Measurements from ENCODE around the gene MRPS34.

- TF ChIP-seq TCF7L2 (IDR thresholded peaks at IDR 0.05; ENCODE audit: borderline replicate concordance, low read depth, low read length) (no peak), ZNF561 (tag by site-specific recombination; IDR thresholded peaks at IDR 0.05; ENCODE audit: borderline replicate concordance) (no peak), WT1 (tag by site-specific recombination; IDR thresholded peaks at IDR 0.05) (no peak), PRDM4 (tag by site-specific recombination; IDR thresholded peaks at IDR 0.05) (no peak), CTCF (tag by site-specific recombination; IDR thresholded peaks at IDR 0.05) (no peak), ZNF398 (tag by site-specific recombination; IDR thresholded peaks at IDR 0.05) (no peak), ZNF610 (tag by site-specific recombination; IDR thresholded peaks at IDR 0.05; ENCODE audit: borderline replicate concordance) (no peak), ZNF174 (tag by site-specific recombination; IDR thresholded peaks at IDR 0.05) (no peak), ZBTB26 (tag by site-specific recombination; optimal IDR thresholded peaks at IDR 0.05) (no peak), PATZ1 (tag by site-specific recombination; IDR thresholded peaks at IDR 0.05) (no peak), ZNF114 (tag by site-specific recombination; IDR thresholded peaks at IDR 0.05) (no peak), ZFP41 (tag by site-specific recombination; IDR thresholded peaks at IDR 0.05; ENCODE audit: borderline replicate concordance) (no peak)
These were observed 14.1 kb upstream of the MRPS34 start for GRCh38 chr16:1787056-1787321.
